GM12878 (cell line): Measurements from ENCODE around the gene AKAP13. TPM values are rescaled to one million over a fixed set of nuclear protein-coding genes. Genes with fewer than 3 reads are reported as not detected.

Experiments
- CBX3 ChIP-seq: fragments of 200-600 bp; sonication (generic); IDR thresholded peaks from 2 replicates; pipeline ENCODE4 v1.6.1; 2016; ENCODE audit warnings: low read depth, borderline replicate concordance
- CREB1 ChIP-seq: IDR thresholded peaks from 2 replicates; pipeline ENCODE4 v1.6.1; 2012; ENCODE audit warnings: low read depth, mild to moderate bottlenecking, inconsistent platforms
- DPF2 ChIP-seq: fragments of 450-650 bp; IDR thresholded peaks from 2 replicates; pipeline ENCODE4 v1.6.1; 2017; ENCODE audit warnings: mild to moderate bottlenecking
- KLF5 ChIP-seq: fragments of 450-650 bp; IDR thresholded peaks from 2 replicates; pipeline ENCODE4 v1.6.1; 2014; ENCODE audit warnings: mild to moderate bottlenecking; ENCODE audit not compliant: partially characterized antibody
- MTA2 ChIP-seq: fragments of 450-650 bp; IDR thresholded peaks from 2 replicates; pipeline ENCODE4 v1.6.1; 2016; ENCODE audit warnings: low read depth, mild to moderate bottlenecking, moderate library complexity
- MYC ChIP-seq: IDR thresholded peaks from 2 replicates; pipeline ENCODE4 v1.6.1; 2011; ENCODE audit warnings: mild to moderate bottlenecking, low read length, moderate library complexity, inconsistent platforms; ENCODE audit not compliant: insufficient read depth, insufficient replicate concordance, insufficient read length, severe bottlenecking
- NRF1 ChIP-seq: conservative IDR thresholded peaks from 2 replicates; pipeline ENCODE4 v1.6.1; 2011; ENCODE audit warnings: mild to moderate bottlenecking, low read depth, low read length, improper control_type of control experiment
- PAX5 ChIP-seq: IDR thresholded peaks from 2 replicates; pipeline ENCODE4 v1.6.1; 2011; ENCODE audit warnings: low read depth, low read length, borderline replicate concordance
- POLR2A ChIP-seq: IDR thresholded peaks from 2 replicates; pipeline ENCODE4 v1.6.1; 2011; ENCODE audit warnings: low read depth, mild to moderate bottlenecking, low read length
- POLR2AphosphoS2 ChIP-seq: IDR thresholded peaks from 2 replicates; pipeline ENCODE4 v1.6.1; 2011; ENCODE audit warnings: low read depth, mild to moderate bottlenecking, low read length, improper control_type of control experiment, moderate library complexity
- PRDM15 ChIP-seq: fragments of 450-650 bp; formaldehyde crosslinking; IDR thresholded peaks from 2 replicates; pipeline ENCODE4 v1.4.0; 2020; ENCODE audit warnings: mild to moderate bottlenecking, moderate library complexity
- RB1 ChIP-seq: fragments of 450-650 bp; formaldehyde crosslinking; IDR thresholded peaks from 2 replicates; pipeline ENCODE4 v1.6.1; 2017; ENCODE audit warnings: mild to moderate bottlenecking, borderline replicate concordance
- RELA ChIP-seq: fragments of 450-650 bp; IDR thresholded peaks from 2 replicates; pipeline ENCODE4 v1.8.0; 2014; ENCODE audit warnings: borderline replicate concordance; ENCODE audit not compliant: partially characterized antibody
- SPI1 ChIP-seq: IDR thresholded peaks from 2 replicates; pipeline ENCODE4 v1.6.1; 2011; ENCODE audit warnings: low read depth, mild to moderate bottlenecking, low read length, moderate library complexity, borderline replicate concordance; ENCODE audit not compliant: insufficient read depth
- TAF1 ChIP-seq: IDR thresholded peaks from 2 replicates; pipeline ENCODE4 v1.6.1; 2011; ENCODE audit warnings: mild to moderate bottlenecking, low read depth, low read length, borderline replicate concordance
- ZNF207 ChIP-seq: fragments of 450-650 bp; IDR thresholded peaks from 2 replicates; pipeline ENCODE4 v1.6.1; 2014; ENCODE audit warnings: antibody characterized with exemption, mild to moderate bottlenecking, borderline replicate concordance
- ZNF622 ChIP-seq: fragments of 450-650 bp; IDR thresholded peaks from 2 replicates; pipeline ENCODE4 v1.6.1; 2017; ENCODE audit warnings: mild to moderate bottlenecking, inconsistent platforms
- polyA plus RNA-seq, 11 experiments: library from polyadenylated mRNA; depleted of rRNA in 4 of 11; unstranded in 6 of 11; stranded (reverse) in 5 of 11; fragments of >200 nt; fragmentation: Nextera tagmentation in 4 of 11; fragmentation: Illumina TruSeq in 1 of 11; extraction: Ambion mirVana in 4 of 11; extraction: Trizol in 1 of 11; gene quantifications; 1 replicate in 1 of 11; 2 replicates in 10 of 11; pipeline versions ENCODE4 v1.2.1 to v1.2.3, GENCODE V29; 2011 to 2016; ENCODE audit warnings: inconsistent platforms in 2 of 11, missing spikeins in 2 of 11, low read depth in 1 of 11
- total RNA-seq, 4 experiments: library from RNA; depleted of rRNA in 3 of 4; stranded (reverse); fragments of >200 nt in 3 of 4; fragmentation: Illumina TruSeq in 1 of 4; extraction: Trizol in 1 of 4; gene quantifications; 2 replicates each; pipeline versions ENCODE4 v1.2.1 to v1.2.3, GENCODE V29; 2013 to 2021
- TF ChIP-seq, protein P1 (sequence below): fragments of 450-650 bp; IDR thresholded peaks from 2 replicates; pipeline ENCODE4 v1.6.1; 2017; ENCODE audit warnings: mild to moderate bottlenecking
- TF ChIP-seq, protein P2 (sequence below): fragments of 450-650 bp; IDR thresholded peaks from 2 replicates; pipeline ENCODE4 v1.6.1; 2016; ENCODE audit warnings: mild to moderate bottlenecking
- TF ChIP-seq, protein P3 (sequence below): fragments of 450-650 bp; IDR thresholded peaks from 2 replicates; pipeline ENCODE4 v1.6.1; 2018; ENCODE audit warnings: borderline replicate concordance, mild to moderate bottlenecking; ENCODE audit not compliant: partially characterized antibody

The AKAP13 gene
- total and polyA plus RNA-seq, 10 of the 15 experiments (the other 5 are each of a cell fraction or from before 2014, with no cell fraction given): 14.4 to 74.9 (median 55.1) TPM

- TF ChIP-seq, protein P1, sequence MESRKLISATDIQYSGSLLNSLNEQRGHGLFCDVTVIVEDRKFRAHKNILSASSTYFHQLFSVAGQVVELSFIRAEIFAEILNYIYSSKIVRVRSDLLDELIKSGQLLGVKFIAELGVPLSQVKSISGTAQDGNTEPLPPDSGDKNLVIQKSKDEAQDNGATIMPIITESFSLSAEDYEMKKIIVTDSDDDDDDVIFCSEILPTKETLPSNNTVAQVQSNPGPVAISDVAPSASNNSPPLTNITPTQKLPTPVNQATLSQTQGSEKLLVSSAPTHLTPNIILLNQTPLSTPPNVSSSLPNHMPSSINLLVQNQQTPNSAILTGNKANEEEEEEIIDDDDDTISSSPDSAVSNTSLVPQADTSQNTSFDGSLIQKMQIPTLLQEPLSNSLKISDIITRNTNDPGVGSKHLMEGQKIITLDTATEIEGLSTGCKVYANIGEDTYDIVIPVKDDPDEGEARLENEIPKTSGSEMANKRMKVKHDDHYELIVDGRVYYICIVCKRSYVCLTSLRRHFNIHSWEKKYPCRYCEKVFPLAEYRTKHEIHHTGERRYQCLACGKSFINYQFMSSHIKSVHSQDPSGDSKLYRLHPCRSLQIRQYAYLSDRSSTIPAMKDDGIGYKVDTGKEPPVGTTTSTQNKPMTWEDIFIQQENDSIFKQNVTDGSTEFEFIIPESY: no peak
- TF ChIP-seq, protein P2, sequence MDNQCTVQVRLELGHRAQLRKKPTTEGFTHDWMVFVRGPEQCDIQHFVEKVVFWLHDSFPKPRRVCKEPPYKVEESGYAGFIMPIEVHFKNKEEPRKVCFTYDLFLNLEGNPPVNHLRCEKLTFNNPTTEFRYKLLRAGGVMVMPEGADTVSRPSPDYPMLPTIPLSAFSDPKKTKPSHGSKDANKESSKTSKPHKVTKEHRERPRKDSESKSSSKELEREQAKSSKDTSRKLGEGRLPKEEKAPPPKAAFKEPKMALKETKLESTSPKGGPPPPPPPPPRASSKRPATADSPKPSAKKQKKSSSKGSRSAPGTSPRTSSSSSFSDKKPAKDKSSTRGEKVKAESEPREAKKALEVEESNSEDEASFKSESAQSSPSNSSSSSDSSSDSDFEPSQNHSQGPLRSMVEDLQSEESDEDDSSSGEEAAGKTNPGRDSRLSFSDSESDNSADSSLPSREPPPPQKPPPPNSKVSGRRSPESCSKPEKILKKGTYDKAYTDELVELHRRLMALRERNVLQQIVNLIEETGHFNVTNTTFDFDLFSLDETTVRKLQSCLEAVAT: peak; percentile 75; the same call in 1 of the 2 replicates
- TF ChIP-seq ZNF622 (no peak), PAX5 (peak; percentile 3; the same call in 1 of the 2 replicates), KLF5 (peak; percentile 34), POLR2AphosphoS2 (peak; percentile 70; the same call in 1 of the 2 replicates), ZNF207 (peak; percentile 68; the same call in 1 of the 2 replicates), CBX3 (no peak), SPI1 (peak; percentile 69; the same call in 1 of the 2 replicates), RELA (peak; percentile 10), MTA2 (0 out of 2 replicates have a peak, but pooled peaks have one; percentile 16), MYC (no peak), TAF1 (peak; percentile 47; the same call in 1 of the 2 replicates), NRF1 (no peak), DPF2 (peak; percentile 56; the same call in 1 of the 2 replicates), CREB1 (peak; percentile 44; the same call in 1 of the 2 replicates), POLR2A (peak; percentile 87), RB1 (0 out of 2 replicates have a peak, but pooled peaks have one; percentile 17), PRDM15 (CRISPR knock-in tag) (0 out of 2 replicates have a peak, but pooled peaks have one; percentile 45)
- TF ChIP-seq, protein P3, sequence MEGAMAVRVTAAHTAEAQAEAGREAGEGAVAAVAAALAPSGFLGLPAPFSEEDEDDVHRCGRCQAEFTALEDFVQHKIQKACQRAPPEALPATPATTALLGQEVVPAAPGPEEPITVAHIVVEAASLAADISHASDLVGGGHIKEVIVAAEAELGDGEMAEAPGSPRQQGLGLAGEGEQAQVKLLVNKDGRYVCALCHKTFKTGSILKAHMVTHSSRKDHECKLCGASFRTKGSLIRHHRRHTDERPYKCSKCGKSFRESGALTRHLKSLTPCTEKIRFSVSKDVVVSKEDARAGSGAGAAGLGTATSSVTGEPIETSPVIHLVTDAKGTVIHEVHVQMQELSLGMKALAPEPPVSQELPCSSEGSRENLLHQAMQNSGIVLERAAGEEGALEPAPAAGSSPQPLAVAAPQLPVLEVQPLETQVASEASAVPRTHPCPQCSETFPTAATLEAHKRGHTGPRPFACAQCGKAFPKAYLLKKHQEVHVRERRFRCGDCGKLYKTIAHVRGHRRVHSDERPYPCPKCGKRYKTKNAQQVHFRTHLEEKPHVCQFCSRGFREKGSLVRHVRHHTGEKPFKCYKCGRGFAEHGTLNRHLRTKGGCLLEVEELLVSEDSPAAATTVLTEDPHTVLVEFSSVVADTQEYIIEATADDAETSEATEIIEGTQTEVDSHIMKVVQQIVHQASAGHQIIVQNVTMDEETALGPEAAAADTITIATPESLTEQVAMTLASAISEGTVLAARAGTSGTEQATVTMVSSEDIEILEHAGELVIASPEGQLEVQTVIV: no peak
Observed at GRCh38 chr15:85689729-85690128, 309.3 kb downstream of the AKAP13 start (continued).
